ENCODE data around the gene NBPF3.

Gene NBPF3

DNA sequence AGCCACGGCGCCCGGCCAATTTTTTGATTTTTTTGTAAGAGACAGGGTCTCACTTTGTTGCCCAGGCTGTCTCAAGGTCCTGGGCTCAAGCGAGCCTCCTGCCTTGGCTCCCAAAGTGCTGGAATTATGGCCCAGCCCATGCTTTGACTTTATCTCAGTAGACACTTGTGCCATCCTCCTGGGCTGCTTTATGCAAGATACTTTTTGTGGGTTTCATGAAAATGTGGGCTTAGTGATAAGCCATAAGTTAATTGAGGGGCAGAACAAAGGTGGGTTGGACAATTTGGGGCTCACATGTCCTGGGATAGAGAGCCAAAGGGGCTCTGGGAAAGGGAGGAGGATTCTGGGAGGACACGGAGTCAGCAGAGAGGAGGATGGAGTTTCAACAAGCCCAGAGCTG, 91.3 kb downstream of the NBPF3 start:
- H3K4me2 ChIP-seq, result no peak overlapping the region

DNA sequence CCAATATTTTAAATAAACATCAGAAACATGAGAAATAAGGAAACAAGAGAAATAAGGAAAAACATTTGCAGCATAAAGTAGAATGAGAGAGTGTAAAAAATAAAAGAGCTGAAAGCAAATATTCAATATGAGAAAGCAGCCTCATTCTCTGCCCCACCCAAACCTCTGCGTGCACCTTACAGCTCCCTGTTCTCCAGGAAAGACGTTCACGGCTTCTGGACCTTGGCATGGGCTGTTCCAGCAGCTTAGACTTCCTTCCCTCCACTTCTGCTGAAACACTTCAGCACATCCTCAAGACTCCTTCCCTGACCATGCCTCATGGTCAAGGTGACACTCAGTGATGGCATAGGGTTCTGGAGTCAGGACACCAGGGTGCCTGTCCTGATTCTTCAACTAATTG, 92.6 kb downstream of the NBPF3 start:
- Histone ChIP-seq H4K20me1 (no peaks in the 10 kb centered on the region; the same call in 1 of the 2 replicates), H3K9ac (no peak overlapping the region), H3K4me2 (no peak overlapping the region), H3K9me3 (no peaks in the 10 kb centered on the region), H3K36me3 (no peaks in the 10 kb centered on the region), H3K27ac (no peak overlapping the region), H3K4me3 (no peak overlapping the region), H3K27me3 (no peaks in the 10 kb centered on the region), H3K4me1 (peaks cover 10% of the 10 kb centered on the region)
- TF ChIP-seq Cebpa-rat (IDR thresholded peaks at IDR 0.05), result no peak

More for the DNA sequence above, 91.3 kb downstream of the NBPF3 start:
- Histone ChIP-seq H3K27me3 (no peaks in the 10 kb centered on the region), H3K4me3 (no peak overlapping the region), H3K4me1 (peaks cover 12% of the 10 kb centered on the region; the same call in 1 of the 2 replicates), H3K9me3 (no peaks in the 10 kb centered on the region), H3K9ac (no peak overlapping the region), H4K20me1 (no peaks in the 10 kb centered on the region; the same call in 1 of the 2 replicates), H3K36me3 (no peaks in the 10 kb centered on the region), H3K27ac (no peak overlapping the region)
- no peak for TF ChIP-seq Cebpa-rat (IDR thresholded peaks at IDR 0.05)

DNA sequence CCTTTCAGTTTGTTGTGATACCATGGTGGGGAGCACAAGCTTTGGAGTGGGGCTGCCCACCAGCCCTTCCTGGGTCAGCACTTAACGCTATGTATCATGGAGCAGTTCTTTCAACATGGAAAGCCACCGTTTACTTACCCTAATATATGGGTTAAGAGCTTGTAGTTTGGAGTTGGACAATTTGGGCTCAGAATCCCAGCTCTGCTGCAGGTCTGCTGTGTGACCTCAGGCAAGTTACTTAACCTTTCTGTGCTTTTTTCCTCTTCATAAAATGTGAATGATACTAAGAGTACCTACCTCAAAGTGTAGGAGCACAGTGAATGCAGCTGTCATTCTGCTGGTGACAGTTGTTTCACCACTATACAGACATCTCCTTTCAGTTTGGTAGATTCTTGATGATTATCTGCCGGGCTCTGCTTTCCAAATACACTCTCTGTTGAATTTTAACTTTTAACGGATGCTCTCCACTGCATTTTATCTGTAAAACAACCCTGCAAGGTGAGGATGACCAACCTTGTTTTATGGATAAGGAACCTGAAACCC, 93.1 kb downstream of the NBPF3 start:
- peaks cover 14% of the 10 kb centered on the region for H3K4me1 ChIP-seq
- H3K9me3 ChIP-seq, result no peaks in the 10 kb centered on the region
- no peaks in the 10 kb centered on the region; the same call in 1 of the 2 replicates for H4K20me1 ChIP-seq
- H3K27me3 ChIP-seq, result no peaks in the 10 kb centered on the region
- H3K4me2 ChIP-seq, result no peak overlapping the region
- H3K4me3 ChIP-seq, result no peak overlapping the region
- TF ChIP-seq Cebpa-rat (IDR thresholded peaks at IDR 0.05), result no peak
- H3K36me3 ChIP-seq, result no peaks in the 10 kb centered on the region
- H3K27ac ChIP-seq, result no peak overlapping the region
- no peak overlapping the region for H3K9ac ChIP-seq

DNA sequence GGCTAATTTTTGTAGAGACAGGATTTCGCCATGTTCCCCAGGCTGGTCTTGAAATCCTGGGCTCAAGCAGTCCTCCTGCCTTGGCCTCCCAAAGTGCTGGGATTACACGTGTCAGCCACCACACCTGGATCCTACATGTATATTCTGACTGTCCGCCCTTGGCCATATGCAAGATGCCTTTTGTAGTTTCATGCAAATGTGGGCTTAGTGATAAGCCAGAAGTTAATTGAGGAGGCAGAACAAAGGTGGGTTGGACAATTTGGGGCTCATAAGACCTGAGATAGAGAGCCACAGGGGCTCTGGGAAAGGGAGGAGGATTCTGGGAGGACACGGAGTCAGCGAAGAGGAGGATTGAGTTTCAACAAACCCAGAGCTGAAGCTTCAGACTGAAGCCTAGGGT, 94.2 kb downstream of the NBPF3 start:
- Histone ChIP-seq H3K27ac (no peak overlapping the region), H3K4me2 (no peak overlapping the region), H3K9me3 (no peaks in the 10 kb centered on the region), H3K36me3 (no peaks in the 10 kb centered on the region), H3K9ac (no peak overlapping the region), H3K4me3 (no peak overlapping the region), H3K4me1 (peaks cover 24% of the 10 kb centered on the region), H4K20me1 (no peaks in the 10 kb centered on the region; the same call in 1 of the 2 replicates), H3K27me3 (no peaks in the 10 kb centered on the region)
- TF ChIP-seq Cebpa-rat (IDR thresholded peaks at IDR 0.05), result no peak

All from BLaER1 (cell line).